ENCODE measurements around the gene CPAMD8.

CPAMD8 gene

DNA sequence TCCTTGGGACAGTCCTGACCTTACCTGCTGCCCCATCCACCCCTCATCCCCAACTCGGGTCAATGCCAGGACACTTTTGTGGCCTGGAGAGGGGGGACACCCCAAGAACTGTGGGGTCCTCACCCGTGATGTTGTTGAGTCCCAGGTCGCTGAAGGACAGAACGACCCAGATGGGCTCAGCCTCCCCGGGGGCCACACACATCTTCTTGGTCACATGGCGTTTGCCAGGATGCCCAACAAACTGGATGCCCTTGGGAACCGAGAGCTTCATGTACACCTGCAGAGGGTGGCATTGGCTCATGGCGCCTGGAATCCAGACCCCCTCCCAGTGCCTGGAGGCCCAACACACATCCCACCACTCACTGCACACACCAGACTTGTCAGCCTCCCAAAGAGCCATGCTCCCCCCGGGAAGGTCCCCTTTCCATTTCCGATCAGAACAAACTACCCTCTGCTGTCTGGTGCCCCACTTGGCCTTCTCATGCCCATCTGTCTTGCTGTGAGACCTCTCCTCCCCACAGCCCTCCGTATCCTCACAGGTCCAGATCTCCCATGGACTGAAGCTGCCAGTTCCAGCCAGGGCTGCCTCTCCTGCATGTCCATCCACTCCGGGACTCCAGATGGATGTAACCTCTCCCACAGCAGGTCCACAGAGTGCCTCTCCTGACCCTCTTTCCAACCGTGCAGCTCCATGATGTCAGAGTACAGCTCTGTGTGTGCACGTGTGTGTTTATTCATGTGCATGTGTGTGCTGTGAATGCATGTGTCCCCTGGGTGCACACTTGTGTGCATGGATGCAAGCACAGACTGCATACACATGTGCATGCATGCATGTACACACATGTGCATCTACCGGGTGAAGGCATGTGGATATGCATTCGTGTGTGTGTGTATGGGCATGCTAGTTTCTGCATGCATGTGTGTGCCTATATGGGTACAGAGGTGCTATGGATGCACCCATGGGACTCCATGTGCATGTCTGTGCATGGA lies 79.4 kb downstream of the CPAMD8 start:
- TF ChIP-seq GATA3 (IDR thresholded peaks at IDR 0.05; ENCODE audit: low read depth, low read length), result no peak
- no peak for TF ChIP-seq GATA2 (IDR thresholded peaks at IDR 0.05; ENCODE audit: low read depth, low read length)

- no peak for TF ChIP-seq GATA2 (IDR thresholded peaks at IDR 0.05; ENCODE audit: low read depth, low read length)
- TF ChIP-seq GATA3 (IDR thresholded peaks at IDR 0.05; ENCODE audit: low read depth, low read length), result no peak
Measured at GRCh38 chr19:16945762-16946465, 80.7 kb downstream of the CPAMD8 start.

- TF ChIP-seq GATA2 (IDR thresholded peaks at IDR 0.05; ENCODE audit: low read depth, low read length), result no peak
Measured at GRCh38 chr19:16945364-16945714, 81.3 kb downstream of the CPAMD8 start.

DNA sequence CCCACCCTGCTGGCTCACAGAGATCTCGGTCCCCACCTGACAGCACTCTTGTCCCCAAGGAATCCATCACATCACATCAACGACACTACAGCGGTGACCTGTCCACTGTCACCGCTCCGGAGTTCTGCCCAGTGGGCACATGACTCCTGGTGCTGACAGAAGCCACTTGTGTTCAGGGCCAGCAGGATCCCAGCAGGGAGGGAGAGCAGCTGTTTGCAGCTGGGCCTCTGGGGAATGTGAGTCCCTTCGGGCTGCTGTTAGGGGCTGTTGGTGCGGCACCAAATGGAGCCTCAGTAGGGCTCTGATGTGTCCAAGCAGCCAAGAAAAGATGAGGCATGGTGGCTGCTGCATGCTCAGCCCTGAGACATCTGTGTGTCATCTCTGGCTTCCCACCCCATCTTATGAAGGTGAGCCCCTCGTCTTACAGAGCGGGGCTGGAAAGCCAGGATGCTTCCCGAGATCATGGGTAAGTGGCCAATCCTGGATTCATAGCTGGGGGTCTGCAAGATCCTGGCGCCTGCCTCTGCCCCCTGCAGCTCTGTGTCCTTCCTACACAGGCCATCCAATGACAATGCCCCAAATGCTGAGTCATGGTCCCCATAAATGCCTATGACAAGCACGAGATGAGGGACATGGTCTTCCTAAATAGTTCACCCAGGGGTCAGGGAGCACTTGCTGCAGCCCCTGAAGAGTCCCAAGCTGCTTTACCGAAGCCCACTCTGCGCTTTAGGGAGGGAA lies 81.8 kb downstream of the CPAMD8 start:
- TF ChIP-seq GATA3 (IDR thresholded peaks at IDR 0.05; ENCODE audit: low read depth, low read length) (no peak), GATA2 (IDR thresholded peaks at IDR 0.05; ENCODE audit: low read depth, low read length) (no peak)

- no peak for TF ChIP-seq GATA3 (IDR thresholded peaks at IDR 0.05; ENCODE audit: low read depth, low read length)
- no peak for TF ChIP-seq GATA2 (IDR thresholded peaks at IDR 0.05; ENCODE audit: low read depth, low read length)
Measured at GRCh38 chr19:16943942-16944625, 82.5 kb downstream of the CPAMD8 start.

- TF ChIP-seq GATA3 (IDR thresholded peaks at IDR 0.05; ENCODE audit: low read depth, low read length) (no peak), GATA2 (IDR thresholded peaks at IDR 0.05; ENCODE audit: low read depth, low read length) (no peak)
Measured at GRCh38 chr19:16942583-16942982, 84.0 kb downstream of the CPAMD8 start.

DNA sequence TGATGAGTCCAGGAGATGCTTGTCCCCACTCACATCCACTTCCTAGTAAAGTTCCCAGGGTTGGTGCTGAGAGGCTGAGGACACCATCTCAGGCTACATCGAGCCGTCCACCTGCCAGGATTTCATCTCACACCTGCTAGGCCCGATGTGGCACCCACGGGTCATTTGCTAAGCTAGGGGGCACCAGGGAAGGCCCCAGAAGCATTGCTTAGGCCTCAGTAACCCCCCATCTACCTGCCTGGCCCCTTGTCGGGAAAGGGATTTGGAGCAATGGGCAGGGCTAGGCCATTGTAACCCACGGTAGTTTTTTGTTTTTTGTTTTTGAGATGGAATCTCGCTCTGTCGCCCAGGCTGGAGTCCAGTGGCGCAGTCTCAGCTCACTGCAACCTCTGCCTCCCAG lies 86.0 kb downstream of the CPAMD8 start:
- TF ChIP-seq GATA2 (IDR thresholded peaks at IDR 0.05; ENCODE audit: low read depth, low read length) (no peak), GATA3 (IDR thresholded peaks at IDR 0.05; ENCODE audit: low read depth, low read length) (no peak)

GRCh38 chr19:16938211-16938610 lies 88.4 kb downstream of the CPAMD8 start:
- TF ChIP-seq GATA3 (IDR thresholded peaks at IDR 0.05; ENCODE audit: low read depth, low read length) (no peak), GATA2 (IDR thresholded peaks at IDR 0.05; ENCODE audit: low read depth, low read length) (no peak)

DNA sequence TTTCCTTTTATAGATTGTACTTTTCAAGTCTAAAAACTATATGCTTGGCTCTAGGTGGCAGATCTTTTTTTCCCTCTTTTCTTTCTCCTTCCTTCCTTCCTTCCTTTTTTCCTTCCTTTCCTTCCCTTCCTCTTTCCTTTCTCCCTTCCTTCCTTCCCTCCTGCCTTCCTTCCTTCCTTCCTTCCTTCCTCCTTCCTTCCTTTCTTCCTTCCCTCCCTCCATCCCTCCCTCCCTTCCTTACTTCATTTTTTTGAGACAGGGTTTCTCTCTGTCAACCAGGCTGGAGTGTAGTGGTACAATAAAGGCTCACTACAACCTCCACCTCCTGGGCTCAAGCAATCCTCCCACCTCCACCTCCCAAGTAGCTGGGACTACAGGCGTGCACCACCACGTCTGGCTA lies 89.7 kb downstream of the CPAMD8 start:
- TF ChIP-seq GATA2 (IDR thresholded peaks at IDR 0.05; ENCODE audit: low read depth, low read length) (no peak), GATA3 (IDR thresholded peaks at IDR 0.05; ENCODE audit: low read depth, low read length) (no peak)

DNA sequence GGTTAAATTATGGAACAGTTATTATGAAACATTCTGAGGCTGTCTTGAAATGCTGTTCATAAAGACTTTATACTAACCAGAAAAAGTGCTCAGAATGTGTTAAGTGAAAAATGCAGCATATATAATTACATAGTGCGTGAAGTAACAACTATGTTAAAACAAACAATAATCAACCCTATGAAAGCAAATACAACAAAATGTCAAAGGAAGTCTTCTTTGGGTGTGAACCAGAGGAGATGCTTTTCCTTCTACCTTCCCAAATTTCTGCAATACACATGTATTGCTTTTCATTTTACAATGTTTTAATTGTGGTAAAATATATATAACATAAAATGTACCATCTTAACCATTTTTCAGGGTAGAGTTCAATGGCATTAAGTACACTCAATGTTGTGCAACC lies 92.1 kb downstream of the CPAMD8 start:
- TF ChIP-seq GATA2 (IDR thresholded peaks at IDR 0.05; ENCODE audit: low read depth, low read length), result no peak
- TF ChIP-seq GATA3 (IDR thresholded peaks at IDR 0.05; ENCODE audit: low read depth, low read length), result no peak

DNA sequence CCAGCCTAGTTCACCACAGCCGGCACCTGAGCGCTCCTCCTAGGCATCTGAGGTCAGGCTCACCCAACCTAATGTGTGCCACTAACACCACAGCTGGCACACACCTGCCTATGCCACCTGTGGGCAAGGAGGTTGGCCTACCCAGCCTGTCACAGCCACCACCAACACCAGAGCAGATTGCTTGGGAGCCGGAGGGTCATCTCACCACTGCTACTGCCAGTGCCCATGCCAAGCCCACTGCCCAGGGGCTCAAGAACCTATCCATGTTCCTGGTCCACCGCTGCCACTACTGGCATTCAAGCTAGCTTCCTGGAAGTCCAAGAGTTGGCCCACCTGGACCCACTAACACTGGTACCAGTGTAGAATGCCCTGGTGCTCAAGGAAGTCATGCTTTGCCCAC lies 95.3 kb downstream of the CPAMD8 start:
- TF ChIP-seq GATA2 (IDR thresholded peaks at IDR 0.05; ENCODE audit: low read depth, low read length) (no peak), GATA3 (IDR thresholded peaks at IDR 0.05; ENCODE audit: low read depth, low read length) (no peak)

DNA sequence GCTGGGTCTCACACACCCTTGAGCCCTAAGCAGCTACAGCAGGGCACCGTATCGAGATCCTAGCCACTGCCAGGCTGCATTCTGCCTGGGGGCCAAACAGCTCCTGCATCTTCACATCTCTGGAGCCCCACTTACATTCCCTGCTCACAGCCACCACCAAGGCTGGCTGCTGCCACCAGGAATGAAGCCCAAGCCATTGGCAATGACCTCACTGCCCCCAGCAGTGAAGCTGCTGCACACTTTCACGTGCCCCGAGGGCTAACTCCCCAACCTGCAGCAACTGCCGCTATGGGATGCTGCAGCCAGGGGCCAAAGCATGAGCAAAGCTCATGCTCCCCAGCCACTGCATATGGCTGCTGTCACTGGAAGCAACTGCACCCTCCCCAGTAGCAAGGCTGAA lies 95.9 kb downstream of the CPAMD8 start:
- TF ChIP-seq GATA2 (IDR thresholded peaks at IDR 0.05; ENCODE audit: low read depth, low read length), result no peak
- no peak for TF ChIP-seq GATA3 (IDR thresholded peaks at IDR 0.05; ENCODE audit: low read depth, low read length)

DNA sequence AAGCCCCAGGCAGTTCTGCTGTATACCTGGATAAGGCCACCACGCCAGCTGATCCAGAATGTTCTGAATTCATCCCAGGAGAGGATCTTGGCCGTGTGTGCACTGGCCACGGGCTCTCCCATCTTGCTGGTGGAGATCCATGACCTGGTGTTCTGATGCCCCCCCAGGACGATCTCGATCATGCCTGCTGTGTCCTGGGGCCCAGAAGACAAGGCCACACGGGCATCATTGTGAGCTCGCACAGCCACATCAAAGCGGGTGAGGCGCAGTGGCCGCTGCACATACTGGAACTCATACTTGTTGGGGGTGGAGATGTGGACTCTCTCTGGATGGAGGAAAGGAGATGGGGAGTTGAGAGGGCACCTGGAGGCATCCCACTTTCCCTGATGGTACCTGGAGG lies 97.7 kb downstream of the CPAMD8 start:
- no peak for TF ChIP-seq GATA3 (IDR thresholded peaks at IDR 0.05; ENCODE audit: low read depth, low read length)
- TF ChIP-seq GATA2 (IDR thresholded peaks at IDR 0.05; ENCODE audit: low read depth, low read length), result no peak

GRCh38 chr19:16928351-16928750 lies 98.3 kb downstream of the CPAMD8 start:
- no peak for TF ChIP-seq GATA3 (IDR thresholded peaks at IDR 0.05; ENCODE audit: low read depth, low read length)
- TF ChIP-seq GATA2 (IDR thresholded peaks at IDR 0.05; ENCODE audit: low read depth, low read length), result no peak
